Keratinocyte (primary cell): ENCODE measurements around the gene SPNS1. TPM values are rescaled to one million over a fixed set of nuclear protein-coding genes. Genes with fewer than 3 reads are reported as not detected.

Source experiments
- DNase-seq: peaks from one replicate; pipeline ENCODE4 v3.0.0-alpha.2; 2011; ENCODE audit warnings: low read depth, missing footprints, low spot score
- FAIRE-seq: peaks from 2 replicates; lab custom pipeline; 2011; peaks lifted over from hg19 to GRCh38; lab: Jason Lieb, UNC
- H2AFZ ChIP-seq: 2 replicates; pipeline ENCODE4 v1.6.0; 2012; ENCODE audit warnings: low read length, control low read depth, inconsistent platforms; ENCODE audit not compliant: control insufficient read depth
- H3K27ac ChIP-seq: 2 replicates; pipeline ENCODE4 v1.5.1; 2011; ENCODE audit warnings: low read length; ENCODE audit not compliant: control insufficient read depth, insufficient read depth
- H3K27me3 ChIP-seq: 3 replicates; pipeline ENCODE4 v1.6.0; 2011; ENCODE audit warnings: low read length; ENCODE audit not compliant: control insufficient read depth, insufficient read depth; ENCODE audit errors: extremely low read depth
- H3K36me3 ChIP-seq, 2 experiments: 2 replicates in 1 of 2; 3 replicates in 1 of 2; pipeline ENCODE4 v1.5.1; 2011; ENCODE audit warnings: low read length in 2 of 2, mild to moderate bottlenecking in 1 of 2; ENCODE audit not compliant: control insufficient read depth in 2 of 2, insufficient read depth in 2 of 2; ENCODE audit errors: extremely low read depth in 1 of 2
- H3K4me1 ChIP-seq: 3 replicates; pipeline ENCODE4 v1.5.1; 2011; ENCODE audit warnings: low read length; ENCODE audit not compliant: control insufficient read depth, insufficient read depth; ENCODE audit errors: extremely low read depth
- H3K4me2 ChIP-seq: 3 replicates; pipeline ENCODE4 v1.6.0; 2011; ENCODE audit warnings: low read depth, low read length; ENCODE audit not compliant: control insufficient read depth, insufficient read depth; ENCODE audit errors: extremely low read depth
- H3K4me3 ChIP-seq, 3 experiments: fragments of 200-600 bp in 1 of 3; sonication (generic) in 1 of 3; 2 replicates in 2 of 3; 3 replicates in 1 of 3; pipeline ENCODE4 v1.5.1; 2011 to 2016; ENCODE audit warnings: low read length in 3 of 3, mild to moderate bottlenecking in 3 of 3, control low read depth in 2 of 3, inconsistent platforms in 1 of 3, low read depth in 1 of 3, mixed read lengths in 1 of 3, mixed run types in 1 of 3, moderate library complexity in 1 of 3; ENCODE audit not compliant: control insufficient read depth in 2 of 3, insufficient read depth in 2 of 3; ENCODE audit errors: extremely low read depth in 1 of 3
- H3K79me2 ChIP-seq: 2 replicates; pipeline ENCODE4 v1.6.0; 2012; ENCODE audit warnings: low read length; ENCODE audit not compliant: control insufficient read depth, insufficient read depth
- H3K9ac ChIP-seq: 3 replicates; pipeline ENCODE4 v1.6.0; 2011; ENCODE audit warnings: low read length; ENCODE audit not compliant: control insufficient read depth, insufficient read depth; ENCODE audit errors: extremely low read depth
- H3K9me1 ChIP-seq: 3 replicates; pipeline ENCODE4 v1.6.0; 2011; ENCODE audit warnings: low read length; ENCODE audit not compliant: control insufficient read depth, insufficient read depth; ENCODE audit errors: extremely low read depth
- H3K9me3 ChIP-seq: 2 replicates; pipeline ENCODE4 v1.5.1; 2012; ENCODE audit warnings: low read depth, low read length; ENCODE audit not compliant: control insufficient read depth
- H4K20me1 ChIP-seq: 3 replicates; pipeline ENCODE4 v1.6.0; 2011; ENCODE audit warnings: low read length; ENCODE audit not compliant: control insufficient read depth, insufficient read depth; ENCODE audit errors: extremely low read depth
- EZH2 ChIP-seq: IDR thresholded peaks from one replicate; pipeline ENCODE4 v1.6.1; 2012; ENCODE audit warnings: inconsistent platforms, mild to moderate bottlenecking, low read length, moderate library complexity
- dilution Hi-C: fragments of 300-500 bp; cut with MboI; formaldehyde crosslinking; loops from one replicate; pipeline ENCODE4 v1.7.0; 2020; ENCODE audit warnings: low sequenced_read_pairs; ENCODE audit not compliant: extremely low pct_ligation_motif_present
- polyA plus RNA-seq, 5 experiments: library from polyadenylated mRNA; depleted of rRNA in 3 of 5; stranded (reverse) in 3 of 5; stranded (forward) in 1 of 5; unstranded in 1 of 5; fragments of >200 nt; gene quantifications; 1 replicate in 1 of 5; 2 replicates in 3 of 5; 3 replicates in 1 of 5; pipeline versions ENCODE4 v1.2.1 to v1.2.3, GENCODE V29; 2011 to 2012; ENCODE audit warnings: missing spikeins in 2 of 5, low read depth in 1 of 5, low replicate concordance in 1 of 5
- TF ChIP-seq, protein P1 (sequence below), 3 experiments: IDR thresholded peaks in 1 of 3; conservative IDR thresholded peaks in 1 of 3; optimal IDR thresholded peaks in 1 of 3; 2 replicates in 2 of 3; 3 replicates in 1 of 3; pipeline versions ENCODE3 to v1.5.1; 2011; ENCODE audit warnings: low read length in 3 of 3, mild to moderate bottlenecking in 3 of 3, moderate library complexity in 2 of 3, control low read depth in 1 of 3, inconsistent platforms in 1 of 3; ENCODE audit not compliant: insufficient read depth in 2 of 3; ENCODE audit errors: extremely low read depth in 1 of 3

Gene SPNS1
- polyA plus RNA-seq, 1 donor (not counting 4 experiments of a cell fraction or from before 2014, with no cell fraction given), result 16.3 TPM

DNA sequence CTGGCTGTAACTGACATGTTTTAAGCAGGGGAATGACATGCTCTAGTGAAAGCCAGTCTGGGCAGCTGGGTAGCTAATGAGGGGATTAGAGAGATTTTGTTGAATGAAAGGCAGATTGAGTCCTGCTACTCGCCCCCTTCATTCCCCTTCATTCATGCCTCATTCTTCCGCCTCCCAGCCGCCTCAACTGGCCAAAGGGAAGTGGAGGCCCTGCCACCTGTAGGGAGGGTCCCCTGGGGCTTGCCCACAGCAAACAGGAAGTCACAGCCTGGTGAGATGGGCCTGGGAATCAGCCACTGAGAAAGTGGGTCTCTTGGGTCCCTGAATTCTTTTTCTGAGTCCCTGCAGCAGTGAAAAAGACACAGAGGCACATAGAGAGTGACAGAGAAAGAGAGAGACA is 43.9 kb upstream of the SPNS1 start:
- Histone ChIP-seq H3K36me3 (no peaks in the 10 kb centered on the region), H3K4me1 (peaks cover 2% of the 10 kb centered on the region), H3K4me2 (no peak overlapping the region), H3K9ac (no peak overlapping the region), H3K9me1 (no peaks in the 10 kb centered on the region), H3K9me3 (no peaks in the 10 kb centered on the region), H2AFZ (no peak overlapping the region), H4K20me1 (no peaks in the 10 kb centered on the region), H3K4me3 (no peak overlapping the region), H3K27me3 (no peaks in the 10 kb centered on the region), H3K27ac (no peak overlapping the region), H3K79me2 (no peaks in the 10 kb centered on the region)
- DNase-seq (no peak), FAIRE-seq (no peak)
- TF ChIP-seq, protein P1, sequence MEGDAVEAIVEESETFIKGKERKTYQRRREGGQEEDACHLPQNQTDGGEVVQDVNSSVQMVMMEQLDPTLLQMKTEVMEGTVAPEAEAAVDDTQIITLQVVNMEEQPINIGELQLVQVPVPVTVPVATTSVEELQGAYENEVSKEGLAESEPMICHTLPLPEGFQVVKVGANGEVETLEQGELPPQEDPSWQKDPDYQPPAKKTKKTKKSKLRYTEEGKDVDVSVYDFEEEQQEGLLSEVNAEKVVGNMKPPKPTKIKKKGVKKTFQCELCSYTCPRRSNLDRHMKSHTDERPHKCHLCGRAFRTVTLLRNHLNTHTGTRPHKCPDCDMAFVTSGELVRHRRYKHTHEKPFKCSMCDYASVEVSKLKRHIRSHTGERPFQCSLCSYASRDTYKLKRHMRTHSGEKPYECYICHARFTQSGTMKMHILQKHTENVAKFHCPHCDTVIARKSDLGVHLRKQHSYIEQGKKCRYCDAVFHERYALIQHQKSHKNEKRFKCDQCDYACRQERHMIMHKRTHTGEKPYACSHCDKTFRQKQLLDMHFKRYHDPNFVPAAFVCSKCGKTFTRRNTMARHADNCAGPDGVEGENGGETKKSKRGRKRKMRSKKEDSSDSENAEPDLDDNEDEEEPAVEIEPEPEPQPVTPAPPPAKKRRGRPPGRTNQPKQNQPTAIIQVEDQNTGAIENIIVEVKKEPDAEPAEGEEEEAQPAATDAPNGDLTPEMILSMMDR (optimal IDR thresholded peaks at IDR 0.05 in 1 of 3, IDR thresholded peaks at IDR 0.05 in 1 of 3, conservative IDR thresholded peaks at IDR 0.05 in 1 of 3; ENCODE audit: extremely low read depth in 1 of 3, insufficient read depth in 2 of 3, low read length in 3 of 3), result no peak
- no peak for TF ChIP-seq EZH2
- dilution Hi-C loops, result no loop called here

DNA sequence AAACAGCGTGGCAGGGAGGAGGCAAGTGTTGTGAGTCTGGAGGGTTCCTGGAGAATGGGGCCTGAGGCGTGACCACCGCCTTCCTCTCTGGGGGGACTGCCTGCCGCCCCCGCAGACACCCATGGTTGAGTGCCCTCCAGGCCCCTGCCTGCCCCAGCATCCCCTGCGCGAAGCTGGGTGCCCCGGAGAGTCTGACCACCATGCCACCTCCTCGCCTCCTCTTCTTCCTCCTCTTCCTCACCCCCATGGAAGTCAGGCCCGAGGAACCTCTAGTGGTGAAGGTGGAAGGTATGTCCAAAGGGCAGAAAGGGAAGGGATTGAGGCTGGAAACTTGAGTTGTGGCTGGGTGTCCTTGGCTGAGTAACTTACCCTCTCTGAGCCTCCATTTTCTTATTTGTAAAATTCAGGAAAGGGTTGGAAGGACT is 42.8 kb upstream of the SPNS1 start, which contains the start of gene CD19:
Gene CD19, plus strand, starts transcription at position 171 of the 425 bp plus-strand sequence. Its CDS starts 30 bp downstream, at position 201.
- DNase-seq (no peak), FAIRE-seq (no peak)
- H3K79me2 ChIP-seq, result no peaks in the 10 kb centered on the region
- H3K9me3 ChIP-seq, result no peaks in the 10 kb centered on the region
- H3K27me3 ChIP-seq, result no peaks in the 10 kb centered on the region
- dilution Hi-C loops, result no loop called here
- no peaks in the 10 kb centered on the region for H3K4me1 ChIP-seq
- H4K20me1 ChIP-seq, result no peaks in the 10 kb centered on the region
- no peak within 1 kb of the TSS for H3K27ac ChIP-seq
- H3K4me3 ChIP-seq, result no peak within 1 kb of the TSS
- no peak within 1 kb of the TSS for H3K4me2 ChIP-seq
- H3K36me3 ChIP-seq, result no peaks in the 10 kb centered on the region
- no peak within 1 kb of the TSS for H3K9ac ChIP-seq
- H3K9me1 ChIP-seq, result no peaks in the 10 kb centered on the region
- no peak within 1 kb of the TSS for H2AFZ ChIP-seq
- TF ChIP-seq, protein P1 (optimal IDR thresholded peaks at IDR 0.05 in 1 of 3, IDR thresholded peaks at IDR 0.05 in 1 of 3, conservative IDR thresholded peaks at IDR 0.05 in 1 of 3; ENCODE audit: extremely low read depth in 1 of 3, insufficient read depth in 2 of 3, low read length in 3 of 3), result no peak
- no peak for TF ChIP-seq EZH2
